ENCODE results near the gene WASHC2A.
"Not testable (repeated sequence)": the region's sequence is repeated elsewhere in the genome, so short reads cannot be mapped to it uniquely, and the experiment has no call there.

WASHC2A gene

GRCh38 chr10:50098645-50099044 lies 30.9 kb downstream of the WASHC2A start:
- not testable (repeated sequence) for H3K27ac ChIP-seq (replicated peaks; ENCODE audit: low read length)

GRCh38 chr10:50101139-50101582 lies 33.4 kb downstream of the WASHC2A start:
- not testable (repeated sequence) for H3K27me3 ChIP-seq (ENCODE audit: control insufficient read depth in 3 of 3, insufficient read depth in 3 of 3, low read depth in 1 of 3, low read length in 3 of 3); DNase-seq (ENCODE audit: low spot score); H3K36me3 ChIP-seq (replicated peaks in 1 of 2; ENCODE audit: control insufficient read depth in 2 of 2, insufficient read depth in 2 of 2, low read length in 2 of 2); H2AK5ac ChIP-seq (ENCODE audit: low read depth, low read length); H4K8ac ChIP-seq (ENCODE audit: low read depth, low read length); H3K9ac ChIP-seq (ENCODE audit: low read depth, low read length, poor library complexity); H3K9me3 ChIP-seq (replicated peaks in 1 of 2; ENCODE audit: control insufficient read depth in 2 of 2, insufficient read depth in 1 of 2, low read depth in 1 of 2, low read length in 2 of 2); H3K27ac ChIP-seq (replicated peaks; ENCODE audit: low read length); H3K18ac ChIP-seq (ENCODE audit: low read length); H3K14ac ChIP-seq (ENCODE audit: low read length); H3K4me2 ChIP-seq (ENCODE audit: insufficient read depth, low read length, poor library complexity, severe bottlenecking); H2BK120ac ChIP-seq (ENCODE audit: low read depth, low read length); H3K4me3 ChIP-seq (ENCODE audit: low read length in 2 of 2); H3K79me1 ChIP-seq (ENCODE audit: low read depth, low read length); H2BK5ac ChIP-seq (ENCODE audit: low read length); H4K91ac ChIP-seq (ENCODE audit: low read depth, low read length, poor library complexity); H2AFZ ChIP-seq (ENCODE audit: low read length); H3K4ac ChIP-seq (ENCODE audit: low read length); H2BK15ac ChIP-seq (ENCODE audit: low read length); H2BK12ac ChIP-seq (ENCODE audit: low read length); H3K23ac ChIP-seq (ENCODE audit: low read depth, low read length, poor library complexity); H3K4me1 ChIP-seq (ENCODE audit: control insufficient read depth in 2 of 2, insufficient read depth in 1 of 2, low read depth in 1 of 2, low read length in 2 of 2)
- no CpG with 5 or more reads among the region's 9 CpGs for WGBS, 2 donors (ENCODE audit: extremely low coverage in 2 of 2, insufficient read length in 2 of 2, insufficient replicate concordance in 1 of 2)

More at GRCh38 chr10:50098645-50099044, 30.9 kb downstream of the WASHC2A start:
- WGBS, 2 donors (ENCODE audit: extremely low coverage in 2 of 2, insufficient read length in 2 of 2, insufficient replicate concordance in 1 of 2) = no CpG with 5 or more reads among the region's 3 CpGs
- not testable (repeated sequence) for H2BK5ac ChIP-seq (ENCODE audit: low read length); H2BK12ac ChIP-seq (ENCODE audit: low read length); H3K18ac ChIP-seq (ENCODE audit: low read length); H3K27me3 ChIP-seq (ENCODE audit: control insufficient read depth in 3 of 3, insufficient read depth in 3 of 3, low read depth in 1 of 3, low read length in 3 of 3); H2BK120ac ChIP-seq (ENCODE audit: low read depth, low read length); H3K23ac ChIP-seq (ENCODE audit: low read depth, low read length, poor library complexity); H2BK15ac ChIP-seq (ENCODE audit: low read length); H3K36me3 ChIP-seq (replicated peaks in 1 of 2; ENCODE audit: control insufficient read depth in 2 of 2, insufficient read depth in 2 of 2, low read length in 2 of 2); H2AFZ ChIP-seq (ENCODE audit: low read length); H3K14ac ChIP-seq (ENCODE audit: low read length); H3K4ac ChIP-seq (ENCODE audit: low read length); H3K79me1 ChIP-seq (ENCODE audit: low read depth, low read length); H4K8ac ChIP-seq (ENCODE audit: low read depth, low read length); H3K9ac ChIP-seq (ENCODE audit: low read depth, low read length, poor library complexity); H3K4me2 ChIP-seq (ENCODE audit: insufficient read depth, low read length, poor library complexity, severe bottlenecking); H3K4me1 ChIP-seq (ENCODE audit: control insufficient read depth in 2 of 2, insufficient read depth in 1 of 2, low read depth in 1 of 2, low read length in 2 of 2); H4K91ac ChIP-seq (ENCODE audit: low read depth, low read length, poor library complexity); DNase-seq (ENCODE audit: low spot score); H3K9me3 ChIP-seq (replicated peaks in 1 of 2; ENCODE audit: control insufficient read depth in 2 of 2, insufficient read depth in 1 of 2, low read depth in 1 of 2, low read length in 2 of 2); H3K4me3 ChIP-seq (ENCODE audit: low read length in 2 of 2); H2AK5ac ChIP-seq (ENCODE audit: low read depth, low read length)

- not testable (repeated sequence) for H3K14ac ChIP-seq (ENCODE audit: low read length); H4K91ac ChIP-seq (ENCODE audit: low read depth, low read length, poor library complexity); H2BK120ac ChIP-seq (ENCODE audit: low read depth, low read length); H3K4me3 ChIP-seq (ENCODE audit: low read length in 2 of 2); H3K79me1 ChIP-seq (ENCODE audit: low read depth, low read length); DNase-seq (ENCODE audit: low spot score); H3K9me3 ChIP-seq (replicated peaks in 1 of 2; ENCODE audit: control insufficient read depth in 2 of 2, insufficient read depth in 1 of 2, low read depth in 1 of 2, low read length in 2 of 2); H2BK12ac ChIP-seq (ENCODE audit: low read length); H3K4ac ChIP-seq (ENCODE audit: low read length); H3K18ac ChIP-seq (ENCODE audit: low read length); H3K23ac ChIP-seq (ENCODE audit: low read depth, low read length, poor library complexity); H3K27me3 ChIP-seq (ENCODE audit: control insufficient read depth in 3 of 3, insufficient read depth in 3 of 3, low read depth in 1 of 3, low read length in 3 of 3); H2BK15ac ChIP-seq (ENCODE audit: low read length); H3K27ac ChIP-seq (replicated peaks; ENCODE audit: low read length); H2AK5ac ChIP-seq (ENCODE audit: low read depth, low read length); H3K4me1 ChIP-seq (ENCODE audit: control insufficient read depth in 2 of 2, insufficient read depth in 1 of 2, low read depth in 1 of 2, low read length in 2 of 2); H2BK5ac ChIP-seq (ENCODE audit: low read length); H3K9ac ChIP-seq (ENCODE audit: low read depth, low read length, poor library complexity); H3K36me3 ChIP-seq (replicated peaks in 1 of 2; ENCODE audit: control insufficient read depth in 2 of 2, insufficient read depth in 2 of 2, low read length in 2 of 2); H4K8ac ChIP-seq (ENCODE audit: low read depth, low read length); H3K4me2 ChIP-seq (ENCODE audit: insufficient read depth, low read length, poor library complexity, severe bottlenecking); H2AFZ ChIP-seq (ENCODE audit: low read length)
- no CpG with 5 or more reads among the region's 3 CpGs for WGBS, 2 donors (ENCODE audit: extremely low coverage in 2 of 2, insufficient read length in 2 of 2, insufficient replicate concordance in 1 of 2)
These were observed 34.0 kb downstream of the WASHC2A start for GRCh38 chr10:50101747-50102146.

GRCh38 chr10:50102267-50102666 lies 34.5 kb downstream of the WASHC2A start:
- not testable (repeated sequence) for H3K4ac ChIP-seq (ENCODE audit: low read length); H3K9ac ChIP-seq (ENCODE audit: low read depth, low read length, poor library complexity); H3K27me3 ChIP-seq (ENCODE audit: control insufficient read depth in 3 of 3, insufficient read depth in 3 of 3, low read depth in 1 of 3, low read length in 3 of 3); H3K4me3 ChIP-seq (ENCODE audit: low read length in 2 of 2); H3K23ac ChIP-seq (ENCODE audit: low read depth, low read length, poor library complexity); H3K18ac ChIP-seq (ENCODE audit: low read length); H2BK12ac ChIP-seq (ENCODE audit: low read length); H4K8ac ChIP-seq (ENCODE audit: low read depth, low read length); H2AK5ac ChIP-seq (ENCODE audit: low read depth, low read length); H3K4me1 ChIP-seq (ENCODE audit: control insufficient read depth in 2 of 2, insufficient read depth in 1 of 2, low read depth in 1 of 2, low read length in 2 of 2); H3K79me1 ChIP-seq (ENCODE audit: low read depth, low read length); H3K9me3 ChIP-seq (replicated peaks in 1 of 2; ENCODE audit: control insufficient read depth in 2 of 2, insufficient read depth in 1 of 2, low read depth in 1 of 2, low read length in 2 of 2); H2BK15ac ChIP-seq (ENCODE audit: low read length); H3K36me3 ChIP-seq (replicated peaks in 1 of 2; ENCODE audit: control insufficient read depth in 2 of 2, insufficient read depth in 2 of 2, low read length in 2 of 2); H3K4me2 ChIP-seq (ENCODE audit: insufficient read depth, low read length, poor library complexity, severe bottlenecking); H2AFZ ChIP-seq (ENCODE audit: low read length); H4K91ac ChIP-seq (ENCODE audit: low read depth, low read length, poor library complexity); H2BK5ac ChIP-seq (ENCODE audit: low read length); H3K14ac ChIP-seq (ENCODE audit: low read length); H3K27ac ChIP-seq (replicated peaks; ENCODE audit: low read length); H2BK120ac ChIP-seq (ENCODE audit: low read depth, low read length); DNase-seq (ENCODE audit: low spot score)
- WGBS, 2 donors (ENCODE audit: extremely low coverage in 2 of 2, insufficient read length in 2 of 2, insufficient replicate concordance in 1 of 2) = no CpG with 5 or more reads among the region's 5 CpGs

Measured in neuronal stem cell (in vitro differentiated cells).